HepG2 (cell line): ENCODE measurements around the gene XPO5. TPM values are rescaled to one million over a fixed set of nuclear protein-coding genes. Genes with fewer than 3 reads are reported as not detected.

Source experiments
- BORCS8-MEF2B ChIP-seq: sonication (generic); formaldehyde crosslinking; IDR thresholded peaks from 2 replicates; pipeline ENCODE4 v1.8.0; 2022; ENCODE audit warnings: mild to moderate bottlenecking, missing genetic modification reagents
- GABPA ChIP-seq, 2 experiments: IDR thresholded peaks; 2 replicates each; pipeline ENCODE4 v1.6.1; 2011 to 2016; ENCODE audit warnings: low read depth in 2 of 2, low read length in 1 of 2, missing biosample characterization in 1 of 2, missing genetic modification characterization in 1 of 2
- GATA4 ChIP-seq: sonication (generic); IDR thresholded peaks from 2 replicates; pipeline ENCODE4 v1.6.1; 2016; ENCODE audit warnings: antibody characterized with exemption, low read depth, borderline replicate concordance
- HDAC6 ChIP-seq: fragments of 200-600 bp; sonication (generic); IDR thresholded peaks from 2 replicates; pipeline ENCODE4 v1.7.0; 2017; ENCODE audit warnings: mild to moderate bottlenecking, antibody characterized with exemption, low read length, low read depth
- MAFG ChIP-seq: sonication (generic); formaldehyde crosslinking; IDR thresholded peaks from 2 replicates; pipeline ENCODE4 v1.5.1; 2020; ENCODE audit warnings: mild to moderate bottlenecking, missing genetic modification reagents
- MATR3 ChIP-seq: sonication (generic); formaldehyde crosslinking; IDR thresholded peaks from 2 replicates; pipeline ENCODE4 v1.4.0; 2020; ENCODE audit warnings: missing genetic modification reagents
- NFE2L1 ChIP-seq: sonication (generic); formaldehyde crosslinking; IDR thresholded peaks from 2 replicates; pipeline ENCODE4 v1.4.0; 2020; ENCODE audit warnings: missing genetic modification reagents, mild to moderate bottlenecking, borderline replicate concordance
- POGZ ChIP-seq: sonication (generic); formaldehyde crosslinking; IDR thresholded peaks from 2 replicates; pipeline ENCODE4 v1.4.0; 2020; ENCODE audit warnings: mild to moderate bottlenecking, missing genetic modification reagents
- RAD21 ChIP-seq: fragments of 450-650 bp; formaldehyde crosslinking; IDR thresholded peaks from 2 replicates; pipeline ENCODE4 v1.5.0; 2020; ENCODE audit warnings: mild to moderate bottlenecking
- TAF1 ChIP-seq: sonication (generic); formaldehyde crosslinking; IDR thresholded peaks from 2 replicates; pipeline ENCODE4 v1.4.0; 2020; ENCODE audit warnings: missing genetic modification reagents
- XBP1 ChIP-seq: sonication (generic); formaldehyde crosslinking; IDR thresholded peaks from 2 replicates; pipeline ENCODE4 v1.5.0; 2020; ENCODE audit warnings: missing genetic modification reagents
- ZFP36L1 ChIP-seq: sonication (generic); formaldehyde crosslinking; IDR thresholded peaks from 2 replicates; pipeline ENCODE4 v1.8.0; 2022; ENCODE audit warnings: mild to moderate bottlenecking, missing genetic modification reagents, moderate library complexity
- ZNF331 ChIP-seq: sonication (generic); formaldehyde crosslinking; IDR thresholded peaks from 2 replicates; pipeline ENCODE4 v1.4.0; 2020; ENCODE audit warnings: missing genetic modification reagents
- ZNF501 ChIP-seq: sonication (generic); formaldehyde crosslinking; IDR thresholded peaks from 2 replicates; pipeline ENCODE4 v1.5.1; 2020; ENCODE audit warnings: mild to moderate bottlenecking, moderate library complexity, missing genetic modification reagents
- ZNF772 ChIP-seq: sonication (generic); formaldehyde crosslinking; IDR thresholded peaks from 2 replicates; pipeline ENCODE4 v1.5.0; 2020; ENCODE audit warnings: mild to moderate bottlenecking, missing genetic modification reagents
- polyA plus RNA-seq, 8 experiments: library from polyadenylated mRNA; depleted of rRNA in 3 of 8; stranded (reverse) in 7 of 8; unstranded in 1 of 8; fragments of >200 nt; fragmentation: Illumina TruSeq in 4 of 8; extraction: Trizol in 4 of 8; gene quantifications; 2 replicates each; pipeline versions ENCODE4 v1.2.1 to v1.2.3, GENCODE V29; 2011 to 2016; ENCODE audit warnings: low read depth in 4 of 8, missing spikeins in 1 of 8, mixed read lengths in 1 of 8; ENCODE audit not compliant: insufficient read depth in 1 of 8
- total RNA-seq, 5 experiments: library from RNA; depleted of rRNA; stranded (reverse); fragments of >200 nt; fragmentation: Illumina TruSeq; extraction: Trizol; gene quantifications; 2 replicates each; pipeline ENCODE4 v1.2.3, GENCODE V29; 2016; ENCODE audit warnings: low read depth in 1 of 5
- TF ChIP-seq, protein P1 (sequence below): sonication (generic); IDR thresholded peaks from 2 replicates; pipeline ENCODE4 v1.6.1; 2016; ENCODE audit warnings: low read depth, borderline replicate concordance
- TF ChIP-seq, protein P2 (sequence below): sonication (generic); formaldehyde crosslinking; conservative IDR thresholded peaks from 2 replicates; pipeline ENCODE4 v1.5.0; 2020; ENCODE audit warnings: missing genetic modification reagents
- TF ChIP-seq, protein P3 (sequence below): sonication (generic); formaldehyde crosslinking; IDR thresholded peaks from 2 replicates; pipeline ENCODE4 v1.4.0; 2020; ENCODE audit warnings: missing genetic modification reagents, borderline replicate concordance
- TF ChIP-seq, protein P4 (sequence below): sonication (generic); formaldehyde crosslinking; conservative IDR thresholded peaks from 2 replicates; pipeline ENCODE4 v1.4.0; 2020; ENCODE audit warnings: missing genetic modification reagents
- TF ChIP-seq, protein P5 (sequence below): IDR thresholded peaks from 2 replicates; pipeline ENCODE4 v1.6.1; 2018; ENCODE audit warnings: missing genetic modification reagents
- TF ChIP-seq, protein P6 (sequence below): IDR thresholded peaks from 2 replicates; pipeline ENCODE4 v1.6.1; 2016

Gene XPO5
- total and polyA plus RNA-seq, 2 of the 13 experiments (the other 11 are each of a cell fraction or from before 2014, with no cell fraction given), result 52.2 to 68.0 TPM

DNA sequence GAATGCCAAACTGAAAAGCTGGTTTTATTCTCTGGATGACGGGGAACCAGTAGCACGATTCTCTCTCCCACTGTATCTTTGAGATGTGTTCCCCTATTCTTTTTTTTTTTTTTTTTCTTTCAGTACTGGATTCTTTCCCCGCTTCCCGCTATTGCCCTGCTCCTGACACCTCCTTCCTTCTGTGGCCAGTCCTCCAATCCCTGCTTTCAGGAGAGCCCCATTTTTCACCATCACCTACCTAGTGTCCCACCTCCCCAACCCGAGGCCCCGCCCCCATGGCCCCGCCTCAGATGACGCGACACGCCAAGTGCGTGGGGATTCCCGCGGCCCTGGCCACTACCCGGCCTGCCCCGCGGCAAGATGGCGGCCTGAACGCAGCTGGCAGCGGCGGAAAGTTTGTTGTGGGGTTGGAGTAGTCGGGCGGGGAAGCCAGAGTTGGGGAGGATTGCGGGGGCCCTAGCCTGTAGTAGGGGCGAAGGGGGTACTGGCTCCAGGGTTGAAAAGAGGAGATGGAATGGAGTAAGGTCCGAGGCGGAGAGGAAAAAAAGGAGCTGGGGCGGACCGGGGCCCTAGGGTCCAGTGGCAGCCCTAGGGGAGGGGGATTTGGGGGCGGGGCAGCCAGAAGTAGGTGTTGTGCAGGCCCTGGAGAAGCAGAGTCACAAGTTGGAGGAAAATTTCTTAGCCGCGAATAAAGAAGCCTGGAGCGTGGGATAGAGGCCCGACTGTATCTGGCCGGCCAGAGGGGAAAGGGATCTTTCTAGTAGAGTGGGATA, 98.4 kb downstream of the XPO5 start, which contains the start of gene TJAP1 (continued):
- TF ChIP-seq RAD21 (CRISPR knock-in tag), result no peak
- TF ChIP-seq BORCS8-MEF2B (CRISPR knock-in tag), result peak; percentile 76
- 0 out of 2 replicates have a peak, but pooled peaks have one; percentile 51 for TF ChIP-seq ZFP36L1 (CRISPR knock-in tag)
- peak; percentile 55; the same call in 1 of the 2 replicates for TF ChIP-seq ZNF772 (CRISPR knock-in tag)
- TF ChIP-seq MAFG (CRISPR knock-in tag), result no peak
- TF ChIP-seq GATA4, result no peak
- TF ChIP-seq POGZ, result peak; percentile 78
- TF ChIP-seq, protein P1, sequence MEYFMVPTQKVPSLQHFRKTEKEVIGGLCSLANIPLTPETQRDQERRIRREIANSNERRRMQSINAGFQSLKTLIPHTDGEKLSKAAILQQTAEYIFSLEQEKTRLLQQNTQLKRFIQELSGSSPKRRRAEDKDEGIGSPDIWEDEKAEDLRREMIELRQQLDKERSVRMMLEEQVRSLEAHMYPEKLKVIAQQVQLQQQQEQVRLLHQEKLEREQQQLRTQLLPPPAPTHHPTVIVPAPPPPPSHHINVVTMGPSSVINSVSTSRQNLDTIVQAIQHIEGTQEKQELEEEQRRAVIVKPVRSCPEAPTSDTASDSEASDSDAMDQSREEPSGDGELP, result peak; percentile 74; the same call in 1 of the 2 replicates
- TF ChIP-seq XBP1 (CRISPR knock-in tag), result no peak
- TF ChIP-seq TAF1 (CRISPR knock-in tag), result peak; percentile 88
- TF ChIP-seq, protein P2, sequence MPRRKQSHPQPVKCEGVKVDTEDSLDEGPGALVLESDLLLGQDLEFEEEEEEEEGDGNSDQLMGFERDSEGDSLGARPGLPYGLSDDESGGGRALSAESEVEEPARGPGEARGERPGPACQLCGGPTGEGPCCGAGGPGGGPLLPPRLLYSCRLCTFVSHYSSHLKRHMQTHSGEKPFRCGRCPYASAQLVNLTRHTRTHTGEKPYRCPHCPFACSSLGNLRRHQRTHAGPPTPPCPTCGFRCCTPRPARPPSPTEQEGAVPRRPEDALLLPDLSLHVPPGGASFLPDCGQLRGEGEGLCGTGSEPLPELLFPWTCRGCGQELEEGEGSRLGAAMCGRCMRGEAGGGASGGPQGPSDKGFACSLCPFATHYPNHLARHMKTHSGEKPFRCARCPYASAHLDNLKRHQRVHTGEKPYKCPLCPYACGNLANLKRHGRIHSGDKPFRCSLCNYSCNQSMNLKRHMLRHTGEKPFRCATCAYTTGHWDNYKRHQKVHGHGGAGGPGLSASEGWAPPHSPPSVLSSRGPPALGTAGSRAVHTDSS (CRISPR knock-in tag), result no peak
- no peak for TF ChIP-seq MATR3 (CRISPR knock-in tag)
- peak; percentile 59; the same call in 1 of the 2 replicates for TF ChIP-seq ZNF331 (CRISPR knock-in tag)
- no peak for TF ChIP-seq HDAC6
- TF ChIP-seq NFE2L1 (CRISPR knock-in tag), result no peak
- TF ChIP-seq GABPA (IDR thresholded peaks at IDR 0.05; ENCODE audit: low read depth, low read length), result no peak
- TF ChIP-seq GABPA (CRISPR knock-in tag; IDR thresholded peaks at IDR 0.05; ENCODE audit: low read depth), result peak; percentile 46
- TF ChIP-seq, protein P3, sequence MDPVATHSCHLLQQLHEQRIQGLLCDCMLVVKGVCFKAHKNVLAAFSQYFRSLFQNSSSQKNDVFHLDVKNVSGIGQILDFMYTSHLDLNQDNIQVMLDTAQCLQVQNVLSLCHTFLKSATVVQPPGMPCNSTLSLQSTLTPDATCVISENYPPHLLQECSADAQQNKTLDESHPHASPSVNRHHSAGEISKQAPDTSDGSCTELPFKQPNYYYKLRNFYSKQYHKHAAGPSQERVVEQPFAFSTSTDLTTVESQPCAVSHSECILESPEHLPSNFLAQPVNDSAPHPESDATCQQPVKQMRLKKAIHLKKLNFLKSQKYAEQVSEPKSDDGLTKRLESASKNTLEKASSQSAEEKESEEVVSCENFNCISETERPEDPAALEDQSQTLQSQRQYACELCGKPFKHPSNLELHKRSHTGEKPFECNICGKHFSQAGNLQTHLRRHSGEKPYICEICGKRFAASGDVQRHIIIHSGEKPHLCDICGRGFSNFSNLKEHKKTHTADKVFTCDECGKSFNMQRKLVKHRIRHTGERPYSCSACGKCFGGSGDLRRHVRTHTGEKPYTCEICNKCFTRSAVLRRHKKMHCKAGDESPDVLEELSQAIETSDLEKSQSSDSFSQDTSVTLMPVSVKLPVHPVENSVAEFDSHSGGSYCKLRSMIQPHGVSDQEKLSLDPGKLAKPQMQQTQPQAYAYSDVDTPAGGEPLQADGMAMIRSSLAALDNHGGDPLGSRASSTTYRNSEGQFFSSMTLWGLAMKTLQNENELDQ (CRISPR knock-in tag), result no peak
- TF ChIP-seq, protein P4, sequence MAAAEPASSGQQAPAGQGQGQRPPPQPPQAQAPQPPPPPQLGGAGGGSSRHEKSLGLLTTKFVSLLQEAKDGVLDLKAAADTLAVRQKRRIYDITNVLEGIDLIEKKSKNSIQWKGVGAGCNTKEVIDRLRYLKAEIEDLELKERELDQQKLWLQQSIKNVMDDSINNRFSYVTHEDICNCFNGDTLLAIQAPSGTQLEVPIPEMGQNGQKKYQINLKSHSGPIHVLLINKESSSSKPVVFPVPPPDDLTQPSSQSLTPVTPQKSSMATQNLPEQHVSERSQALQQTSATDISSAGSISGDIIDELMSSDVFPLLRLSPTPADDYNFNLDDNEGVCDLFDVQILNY (CRISPR knock-in tag), result peak; percentile 82
- peak; percentile 83; the same call in 1 of the 2 replicates for TF ChIP-seq ZNF501 (CRISPR knock-in tag)
- TF ChIP-seq, protein P5, sequence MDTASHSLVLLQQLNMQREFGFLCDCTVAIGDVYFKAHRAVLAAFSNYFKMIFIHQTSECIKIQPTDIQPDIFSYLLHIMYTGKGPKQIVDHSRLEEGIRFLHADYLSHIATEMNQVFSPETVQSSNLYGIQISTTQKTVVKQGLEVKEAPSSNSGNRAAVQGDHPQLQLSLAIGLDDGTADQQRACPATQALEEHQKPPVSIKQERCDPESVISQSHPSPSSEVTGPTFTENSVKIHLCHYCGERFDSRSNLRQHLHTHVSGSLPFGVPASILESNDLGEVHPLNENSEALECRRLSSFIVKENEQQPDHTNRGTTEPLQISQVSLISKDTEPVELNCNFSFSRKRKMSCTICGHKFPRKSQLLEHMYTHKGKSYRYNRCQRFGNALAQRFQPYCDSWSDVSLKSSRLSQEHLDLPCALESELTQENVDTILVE, result no peak
- TF ChIP-seq, protein P6, sequence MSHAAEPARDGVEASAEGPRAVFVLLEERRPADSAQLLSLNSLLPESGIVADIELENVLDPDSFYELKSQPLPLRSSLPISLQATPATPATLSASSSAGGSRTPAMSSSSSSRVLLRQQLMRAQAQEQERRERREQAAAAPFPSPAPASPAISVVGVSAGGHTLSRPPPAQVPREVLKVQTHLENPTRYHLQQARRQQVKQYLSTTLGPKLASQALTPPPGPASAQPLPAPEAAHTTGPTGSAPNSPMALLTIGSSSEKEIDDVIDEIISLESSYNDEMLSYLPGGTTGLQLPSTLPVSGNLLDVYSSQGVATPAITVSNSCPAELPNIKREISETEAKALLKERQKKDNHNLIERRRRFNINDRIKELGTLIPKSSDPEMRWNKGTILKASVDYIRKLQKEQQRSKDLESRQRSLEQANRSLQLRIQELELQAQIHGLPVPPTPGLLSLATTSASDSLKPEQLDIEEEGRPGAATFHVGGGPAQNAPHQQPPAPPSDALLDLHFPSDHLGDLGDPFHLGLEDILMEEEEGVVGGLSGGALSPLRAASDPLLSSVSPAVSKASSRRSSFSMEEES (CRISPR knock-in tag), result 0 out of 2 replicates have a peak, but pooled peaks have one; percentile 20
